Left ventricle myocardium inferior (tissue), 1 donor: Measurements from ENCODE around the gene SRM. TPM values are rescaled to one million over a fixed set of nuclear protein-coding genes. Genes with fewer than 3 reads are reported as not detected.

Experiments
- DNase-seq: peaks from one replicate; pipeline ENCODE4 v3.0.0-alpha.2; 2020
- H3K27ac ChIP-seq: fragments of 200-600 bp; replicated peaks from 2 replicates; pipeline ENCODE4 v1.8.0; 2021
- H3K27me3 ChIP-seq: fragments of 200-600 bp; 2 replicates; pipeline ENCODE4 v1.8.0; 2021; ENCODE audit warnings: low read depth
- H3K36me3 ChIP-seq: fragments of 200-600 bp; 2 replicates; pipeline ENCODE4 v1.8.0; 2021
- H3K4me1 ChIP-seq: fragments of 200-600 bp; 2 replicates; pipeline ENCODE4 v1.8.0; 2021
- H3K4me3 ChIP-seq: fragments of 200-600 bp; 2 replicates; pipeline ENCODE4 v1.8.0; 2021; ENCODE audit warnings: mild to moderate bottlenecking, moderate library complexity
- H3K9me3 ChIP-seq: fragments of 200-600 bp; replicated peaks from 2 replicates; pipeline ENCODE4 v1.8.0; 2021
- intact Hi-C: fragments of 100-400 bp; cut with micrococcal nuclease; formaldehyde crosslinking; loops from one replicate; pipeline ENCODE4 v1.11.0; 2022
- total RNA-seq: library from RNA; stranded (reverse); fragmentation: NEBNext Ultra II Directional; extraction: Animal tissue kit (Norgen Biotek cat#: 25700); gene quantifications from one replicate; pipeline ENCODE4 v1.2.1, GENCODE V29; 2021
- TF ChIP-seq, protein P1 (sequence below): fragments of 200-600 bp; IDR thresholded peaks from 2 replicates; pipeline ENCODE4 v1.8.0; 2021; ENCODE audit warnings: antibody characterized with exemption, mild to moderate bottlenecking, borderline replicate concordance
- donor health status: DM: no; HTN: yes; CAD: no; lungs with severe emphysema.

Gene SRM
- total RNA-seq, 1 donor from 2014 or later, result 53.9 TPM

DNA sequence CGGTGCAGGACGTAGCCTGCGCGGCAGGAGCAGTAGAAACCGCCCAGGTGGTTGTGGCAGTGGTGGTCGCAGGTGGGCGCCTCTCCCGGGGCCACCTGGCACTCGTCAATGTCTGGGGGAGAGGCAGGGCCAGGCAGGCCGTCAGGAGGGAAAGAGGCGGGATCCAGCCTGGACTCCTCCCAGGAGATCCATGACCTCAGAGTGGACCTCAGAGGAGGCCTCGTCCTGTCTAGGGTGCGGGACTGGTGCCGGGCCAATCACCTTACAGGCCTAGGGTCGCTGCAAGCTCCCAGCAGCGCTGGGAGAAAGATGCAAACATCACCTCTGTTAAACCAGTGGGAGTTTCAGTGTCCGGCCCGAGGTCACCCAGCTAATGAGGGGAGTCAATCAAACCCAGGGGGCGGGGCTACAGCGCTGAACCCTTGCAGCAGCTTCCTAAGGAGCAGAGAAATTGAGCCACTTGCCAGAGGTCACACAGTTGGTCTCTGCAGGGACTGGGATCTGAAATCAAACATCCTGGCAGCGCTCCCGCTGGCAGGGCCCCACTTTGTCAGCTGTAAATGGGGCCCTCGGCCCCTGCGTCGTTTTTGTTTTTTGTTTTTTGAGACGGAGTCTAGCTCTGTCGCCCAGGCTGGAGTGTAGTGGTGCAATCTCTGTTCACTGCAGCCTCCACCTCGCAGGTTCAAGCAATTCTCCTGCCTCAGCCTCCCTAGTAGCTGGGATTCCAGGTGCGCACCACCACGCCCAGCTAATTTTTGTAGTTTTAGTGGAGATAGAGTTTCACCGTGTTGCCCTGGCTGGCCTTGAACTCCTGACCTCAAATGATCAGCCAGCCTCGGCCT is 14.2 kb downstream of the SRM start:
- no peak for DNase-seq
- Histone ChIP-seq H3K36me3 (no peaks in the 10 kb centered on the region), H3K4me1 (no peaks in the 10 kb centered on the region), H3K27me3 (no peaks in the 10 kb centered on the region), H3K4me3 (no peak overlapping the region), H3K27ac (no peak overlapping the region), H3K9me3 (no peaks in the 10 kb centered on the region)
- TF ChIP-seq, protein P1, sequence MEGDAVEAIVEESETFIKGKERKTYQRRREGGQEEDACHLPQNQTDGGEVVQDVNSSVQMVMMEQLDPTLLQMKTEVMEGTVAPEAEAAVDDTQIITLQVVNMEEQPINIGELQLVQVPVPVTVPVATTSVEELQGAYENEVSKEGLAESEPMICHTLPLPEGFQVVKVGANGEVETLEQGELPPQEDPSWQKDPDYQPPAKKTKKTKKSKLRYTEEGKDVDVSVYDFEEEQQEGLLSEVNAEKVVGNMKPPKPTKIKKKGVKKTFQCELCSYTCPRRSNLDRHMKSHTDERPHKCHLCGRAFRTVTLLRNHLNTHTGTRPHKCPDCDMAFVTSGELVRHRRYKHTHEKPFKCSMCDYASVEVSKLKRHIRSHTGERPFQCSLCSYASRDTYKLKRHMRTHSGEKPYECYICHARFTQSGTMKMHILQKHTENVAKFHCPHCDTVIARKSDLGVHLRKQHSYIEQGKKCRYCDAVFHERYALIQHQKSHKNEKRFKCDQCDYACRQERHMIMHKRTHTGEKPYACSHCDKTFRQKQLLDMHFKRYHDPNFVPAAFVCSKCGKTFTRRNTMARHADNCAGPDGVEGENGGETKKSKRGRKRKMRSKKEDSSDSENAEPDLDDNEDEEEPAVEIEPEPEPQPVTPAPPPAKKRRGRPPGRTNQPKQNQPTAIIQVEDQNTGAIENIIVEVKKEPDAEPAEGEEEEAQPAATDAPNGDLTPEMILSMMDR, result no peak
- intact Hi-C loops, result no loop called here

DNA sequence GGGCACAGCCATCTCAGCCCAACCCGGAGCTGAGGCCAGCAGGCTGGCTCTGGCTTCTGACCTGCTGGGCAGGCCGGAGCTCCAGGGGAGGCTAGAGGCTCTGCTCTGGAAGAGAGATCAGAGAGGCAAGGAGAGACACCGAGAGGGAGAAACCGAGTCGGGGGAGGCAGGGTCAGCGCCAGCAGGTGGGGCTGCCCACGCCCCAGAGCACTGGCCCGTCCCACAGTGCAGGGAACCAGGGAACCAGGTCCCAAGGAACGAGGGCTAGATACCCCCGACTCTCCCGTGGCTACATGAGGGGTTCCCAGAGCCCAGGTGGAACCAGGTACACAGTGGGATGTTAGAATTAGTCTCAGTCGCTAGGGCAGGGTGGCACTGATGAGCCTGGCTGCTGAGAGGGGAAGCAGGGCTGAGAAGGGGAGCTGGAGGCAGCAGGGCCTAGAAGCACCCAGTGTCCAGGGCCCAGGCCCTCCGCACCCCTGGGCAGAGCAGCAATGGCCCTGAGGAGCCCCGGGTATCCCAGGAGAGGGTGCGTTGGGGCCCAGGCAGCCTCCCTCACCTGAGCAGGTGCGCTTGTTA is 14.9 kb downstream of the SRM start:
- Histone ChIP-seq H3K36me3 (no peaks in the 10 kb centered on the region), H3K4me3 (no peak overlapping the region), H3K9me3 (no peaks in the 10 kb centered on the region), H3K27ac (no peak overlapping the region), H3K4me1 (no peaks in the 10 kb centered on the region), H3K27me3 (no peaks in the 10 kb centered on the region)
- intact Hi-C loops, result no loop called here
- no peak for DNase-seq
- TF ChIP-seq, protein P1, result no peak

DNA sequence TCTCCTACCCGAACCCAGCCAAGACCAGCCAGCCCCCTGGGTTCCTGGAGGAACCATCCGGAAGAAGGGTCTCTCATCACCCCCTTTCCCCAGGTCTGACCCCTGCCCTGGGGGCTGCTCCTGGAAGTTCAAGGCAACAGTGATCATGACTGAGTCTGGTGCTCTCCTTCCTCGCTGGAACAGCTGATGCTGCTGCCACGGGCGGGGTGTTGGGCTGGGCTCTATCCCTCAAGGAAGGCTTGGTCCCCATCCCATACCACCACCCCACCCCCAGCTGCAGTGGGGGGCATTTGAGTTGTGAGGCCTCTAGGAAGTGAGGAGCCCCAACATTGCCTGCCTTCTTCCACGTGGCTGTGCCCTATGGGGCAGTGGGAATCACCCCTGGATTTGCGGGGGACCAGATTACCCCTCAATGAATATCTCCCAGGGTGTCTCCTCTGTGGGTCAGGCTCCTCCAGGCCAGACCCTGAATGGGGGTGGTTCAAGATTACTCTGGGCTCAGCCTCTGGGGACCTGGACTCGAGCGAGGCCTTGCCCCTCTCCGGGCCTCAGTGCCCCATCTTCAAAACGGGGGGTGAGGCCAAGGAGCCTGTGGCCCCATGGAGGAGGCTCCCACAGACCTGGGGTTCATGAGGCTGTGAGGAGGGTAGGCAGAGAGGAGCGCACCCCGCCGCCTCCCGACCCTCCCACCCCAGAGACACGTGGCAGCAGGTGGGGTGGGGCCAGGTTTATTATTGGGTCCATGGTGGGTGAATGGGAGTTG is 15.6 kb downstream of the SRM start:
- intact Hi-C loops, result no loop called here
- Histone ChIP-seq H3K27me3 (no peaks in the 10 kb centered on the region), H3K9me3 (no peaks in the 10 kb centered on the region), H3K4me3 (no peak overlapping the region), H3K27ac (no peak overlapping the region), H3K36me3 (no peaks in the 10 kb centered on the region), H3K4me1 (no peaks in the 10 kb centered on the region)
- TF ChIP-seq, protein P1, result no peak
- no peak for DNase-seq

DNA sequence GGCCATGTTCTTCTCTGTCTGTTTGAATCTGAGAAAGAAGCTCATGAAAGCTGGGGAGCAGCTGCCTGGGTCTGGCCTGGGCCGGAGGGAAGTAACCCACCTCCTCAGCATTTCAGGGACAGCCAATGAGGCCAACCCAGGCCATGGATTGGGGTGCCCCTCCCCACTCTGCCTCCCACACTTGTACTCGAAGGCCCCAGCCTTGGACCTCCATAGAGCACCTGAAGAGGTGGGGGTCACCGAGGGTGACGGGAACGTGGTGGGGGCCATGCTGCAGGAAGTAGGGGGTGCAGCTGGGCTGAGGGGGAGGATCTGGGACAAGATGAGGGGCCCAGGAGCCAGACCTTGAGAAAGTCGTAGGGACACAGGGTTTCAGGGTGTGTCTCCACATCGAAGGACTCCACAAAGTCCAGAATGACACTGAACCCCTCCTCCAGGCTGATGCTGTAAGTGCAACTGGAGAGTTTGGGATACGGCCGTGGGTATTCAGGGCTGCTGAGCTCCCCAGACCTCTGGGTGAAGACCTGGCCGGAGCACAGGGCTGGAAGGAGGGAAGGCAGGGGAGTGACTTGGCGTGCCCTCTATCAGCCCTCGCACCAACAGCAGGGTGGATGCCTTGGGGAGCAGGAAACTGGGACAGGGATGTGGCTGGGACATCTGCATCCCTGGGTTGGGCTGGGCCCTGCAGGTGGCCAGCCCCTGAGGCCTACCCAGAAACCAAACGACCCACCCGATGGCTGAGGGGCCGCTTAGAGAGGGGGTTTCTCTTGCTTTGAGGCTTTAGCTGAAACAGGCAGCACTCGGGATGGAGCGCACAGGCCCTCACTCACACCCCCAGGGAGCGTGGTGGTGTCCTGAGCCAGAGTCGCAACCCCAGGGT is 16.6 kb downstream of the SRM start:
- no peaks in the 10 kb centered on the region for H3K36me3 ChIP-seq
- H3K4me1 ChIP-seq, result peaks cover 3% of the 10 kb centered on the region
- intact Hi-C loops, result no loop called here
- no peaks in the 10 kb centered on the region for H3K9me3 ChIP-seq
- H3K27me3 ChIP-seq, result no peaks in the 10 kb centered on the region
- H3K4me3 ChIP-seq, result no peak overlapping the region
- no peak for DNase-seq
- no peak overlapping the region for H3K27ac ChIP-seq
- TF ChIP-seq, protein P1, result no peak

DNA sequence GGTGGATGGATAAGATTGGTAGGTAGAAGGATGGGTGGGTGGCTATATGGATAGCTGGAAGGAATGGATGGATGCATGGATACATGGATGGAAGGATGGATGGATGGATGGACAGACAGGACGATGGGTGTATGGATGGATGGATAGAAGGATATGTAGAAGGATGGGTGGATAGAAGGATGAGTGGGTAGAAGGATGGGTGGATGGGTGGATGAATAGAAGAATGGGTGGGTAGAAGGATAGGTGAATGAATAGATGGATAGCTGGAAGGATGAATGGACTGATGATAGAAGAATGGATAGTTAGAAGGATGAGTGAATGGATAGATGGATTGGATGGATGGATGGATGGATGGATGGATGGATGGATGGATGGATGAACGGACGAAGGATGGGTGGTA is 17.8 kb downstream of the SRM start:
- TF ChIP-seq, protein P1, result no peak
- DNase-seq, result no peak
- intact Hi-C loops, result no loop called here
- Histone ChIP-seq H3K4me3 (no peak overlapping the region), H3K4me1 (peaks cover 9% of the 10 kb centered on the region), H3K36me3 (no peaks in the 10 kb centered on the region), H3K27me3 (no peaks in the 10 kb centered on the region), H3K27ac (no peak overlapping the region), H3K9me3 (no peaks in the 10 kb centered on the region)
